LNCaP clone FGC (cell line): ENCODE data around the gene TYW3.

ENCODE experiments used
- DNase-seq: peaks from one replicate; pipeline ENCODE4 v3.0.0-alpha.2; 2011; ENCODE audit warnings: low read depth
- H3K4me3 ChIP-seq: 2 replicates; pipeline ENCODE4 v1.5.1; 2011; ENCODE audit warnings: mild to moderate bottlenecking, low read depth, low read length, control low read depth
- CTCF ChIP-seq: IDR thresholded peaks from 2 replicates; pipeline ENCODE4 v1.5.1; 2012; ENCODE audit warnings: mild to moderate bottlenecking; ENCODE audit not compliant: control insufficient read depth, insufficient read depth; ENCODE audit errors: extremely low read depth

Gene TYW3, protein sequence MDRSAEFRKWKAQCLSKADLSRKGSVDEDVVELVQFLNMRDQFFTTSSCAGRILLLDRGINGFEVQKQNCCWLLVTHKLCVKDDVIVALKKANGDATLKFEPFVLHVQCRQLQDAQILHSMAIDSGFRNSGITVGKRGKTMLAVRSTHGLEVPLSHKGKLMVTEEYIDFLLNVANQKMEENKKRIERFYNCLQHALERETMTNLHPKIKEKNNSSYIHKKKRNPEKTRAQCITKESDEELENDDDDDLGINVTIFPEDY

GRCh38 chr1:74732960-74733603, at the start of gene TYW3, which contains the start of gene CRYZ:
TYW3 (plus strand) TSS chr1:74733152; CDS start chr1:74733245, 93 bp downstream.
CRYZ (minus strand) TSS chr1:74733050; CDS start chr1:74724821, 8,229 bp downstream.
- no peak for TF ChIP-seq CTCF
- peak; percentile 85 for DNase-seq
- H3K4me3 ChIP-seq: peak within 1 kb of the TSS; percentile 89

DNA sequence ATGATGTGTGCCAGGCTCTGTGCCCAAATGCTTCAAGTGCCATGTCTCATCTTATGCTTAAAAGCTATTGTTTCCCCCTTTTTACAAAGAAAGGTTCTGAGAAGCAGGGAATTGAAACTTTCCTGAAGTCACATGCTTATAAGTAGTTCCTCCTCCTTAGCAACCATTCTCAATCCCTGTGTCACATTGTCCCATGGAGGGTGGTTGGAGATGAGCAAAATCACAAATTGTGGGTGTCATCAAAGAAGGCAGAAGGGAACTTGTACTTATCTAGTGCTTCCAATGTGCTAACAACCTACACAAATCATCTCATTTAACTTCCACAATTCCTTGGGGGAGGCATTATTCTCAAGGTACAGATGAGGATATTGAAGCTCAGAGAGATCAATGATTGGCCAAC, 49.3 kb upstream of the TYW3 start:
- no peak overlapping the region for H3K4me3 ChIP-seq
- DNase-seq: no peak
- no peak for TF ChIP-seq CTCF

DNA sequence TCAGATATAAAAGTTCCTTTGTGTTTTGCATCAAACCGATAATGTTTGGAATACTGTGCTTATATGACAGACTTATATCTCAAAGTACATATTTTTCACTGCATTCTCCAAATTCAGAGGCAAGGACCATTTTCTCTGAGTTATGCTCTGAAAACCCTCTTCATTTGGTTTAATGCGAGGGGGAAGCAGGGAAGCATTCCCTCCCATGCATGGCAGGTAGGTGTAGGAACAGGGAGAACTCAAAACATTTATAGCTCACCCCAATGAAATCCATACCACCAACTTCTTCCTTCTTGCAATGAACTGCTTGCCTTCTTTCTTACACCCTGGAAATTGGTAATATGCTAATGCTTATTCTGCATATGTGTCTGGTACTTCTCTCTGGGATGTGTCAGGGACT, 48.7 kb upstream of the TYW3 start:
- DNase-seq: no peak
- TF ChIP-seq CTCF: no peak
- H3K4me3 ChIP-seq: no peak overlapping the region

DNA sequence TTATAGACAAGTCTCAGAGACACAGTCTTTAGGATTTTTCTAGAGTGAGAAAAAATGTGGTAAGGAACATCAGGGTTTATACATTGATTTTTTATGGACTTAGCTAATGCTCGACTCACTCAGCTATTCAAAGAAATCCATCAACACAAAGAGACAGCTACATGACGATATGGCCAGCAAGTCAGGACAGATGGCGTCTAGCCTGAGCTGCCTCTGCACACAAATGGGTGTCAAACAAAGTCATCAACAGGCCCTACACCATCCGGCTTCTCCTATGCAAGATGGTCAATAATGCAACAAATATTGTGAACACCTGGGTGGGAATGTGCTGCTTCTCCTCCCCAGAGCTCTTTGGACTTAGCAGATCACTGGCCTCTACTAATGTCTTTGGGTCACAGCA, 46.0 kb upstream of the TYW3 start:
- DNase-seq: no peak
- no peak for TF ChIP-seq CTCF
- H3K4me3 ChIP-seq: no peak overlapping the region

DNA sequence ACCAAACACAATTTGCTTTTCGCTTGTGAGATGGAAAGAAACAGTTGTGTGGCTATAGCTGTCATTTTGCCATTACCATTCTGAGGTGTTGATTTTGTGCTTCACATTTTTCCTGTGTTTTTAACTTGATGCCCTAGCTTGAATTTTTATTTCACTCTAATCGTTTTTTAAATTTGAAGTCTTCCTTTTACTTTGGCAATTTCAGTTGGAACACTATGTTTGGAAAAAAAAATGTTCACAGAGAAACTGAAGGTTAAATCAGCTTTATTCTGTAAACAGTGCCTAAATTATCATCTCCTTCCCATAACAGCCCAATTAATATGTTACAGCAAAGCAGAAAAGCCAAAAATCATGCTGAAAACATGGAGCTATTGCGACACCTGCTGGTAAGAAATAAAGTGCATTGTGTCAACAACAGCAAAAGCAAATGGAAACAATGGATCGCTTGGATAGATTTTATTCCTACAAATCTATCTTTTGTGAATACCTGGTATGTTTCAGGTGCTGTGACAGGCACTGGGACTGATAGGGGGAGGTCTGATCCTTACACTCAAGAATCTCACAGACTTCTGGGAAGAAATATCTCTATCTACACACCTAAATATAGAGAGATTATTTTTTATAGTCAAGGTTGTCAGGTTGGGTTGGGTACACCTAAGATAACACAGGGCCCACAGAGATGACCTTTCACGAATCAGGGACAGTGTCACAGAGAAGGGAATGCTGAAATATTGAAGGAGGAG, 43.2 kb upstream of the TYW3 start:
- no peak overlapping the region for H3K4me3 ChIP-seq
- peak; percentile 30 for DNase-seq
- TF ChIP-seq CTCF: peak; percentile 88

DNA sequence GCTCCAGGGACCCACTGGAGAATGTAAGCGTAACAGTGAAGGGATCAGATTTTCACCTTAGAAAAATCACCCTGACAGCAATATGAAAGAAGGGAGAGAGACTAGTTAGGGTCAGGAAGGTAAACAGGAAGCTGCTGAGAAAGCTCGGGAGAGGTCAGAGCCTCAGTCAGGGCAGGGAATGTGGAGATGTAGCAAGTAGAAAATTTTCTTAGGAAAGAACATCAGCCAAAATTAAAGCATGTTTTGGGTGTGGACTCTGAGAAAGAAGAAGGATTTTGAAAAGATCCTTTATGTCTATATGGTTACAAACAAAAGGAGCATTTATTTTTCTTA, 42.6 kb upstream of the TYW3 start:
- H3K4me3 ChIP-seq: no peak overlapping the region
- no peak for TF ChIP-seq CTCF
- no peak for DNase-seq
